GM19025 (cell line): ENCODE measurements around the gene GPX4.
A peak's percentile ranks its signal among the peaks of the same experiment; 100 is the strongest.

Experiments
- ATAC-seq: cut with Tn5 transposase; IDR thresholded peaks from one replicate; pipeline ENCODE4 v1.9.1; 2021; ENCODE audit warnings: mild to moderate bottlenecking, low read depth, moderate library complexity; ENCODE audit not compliant: unreplicated experiment

Gene GPX4

DNA sequence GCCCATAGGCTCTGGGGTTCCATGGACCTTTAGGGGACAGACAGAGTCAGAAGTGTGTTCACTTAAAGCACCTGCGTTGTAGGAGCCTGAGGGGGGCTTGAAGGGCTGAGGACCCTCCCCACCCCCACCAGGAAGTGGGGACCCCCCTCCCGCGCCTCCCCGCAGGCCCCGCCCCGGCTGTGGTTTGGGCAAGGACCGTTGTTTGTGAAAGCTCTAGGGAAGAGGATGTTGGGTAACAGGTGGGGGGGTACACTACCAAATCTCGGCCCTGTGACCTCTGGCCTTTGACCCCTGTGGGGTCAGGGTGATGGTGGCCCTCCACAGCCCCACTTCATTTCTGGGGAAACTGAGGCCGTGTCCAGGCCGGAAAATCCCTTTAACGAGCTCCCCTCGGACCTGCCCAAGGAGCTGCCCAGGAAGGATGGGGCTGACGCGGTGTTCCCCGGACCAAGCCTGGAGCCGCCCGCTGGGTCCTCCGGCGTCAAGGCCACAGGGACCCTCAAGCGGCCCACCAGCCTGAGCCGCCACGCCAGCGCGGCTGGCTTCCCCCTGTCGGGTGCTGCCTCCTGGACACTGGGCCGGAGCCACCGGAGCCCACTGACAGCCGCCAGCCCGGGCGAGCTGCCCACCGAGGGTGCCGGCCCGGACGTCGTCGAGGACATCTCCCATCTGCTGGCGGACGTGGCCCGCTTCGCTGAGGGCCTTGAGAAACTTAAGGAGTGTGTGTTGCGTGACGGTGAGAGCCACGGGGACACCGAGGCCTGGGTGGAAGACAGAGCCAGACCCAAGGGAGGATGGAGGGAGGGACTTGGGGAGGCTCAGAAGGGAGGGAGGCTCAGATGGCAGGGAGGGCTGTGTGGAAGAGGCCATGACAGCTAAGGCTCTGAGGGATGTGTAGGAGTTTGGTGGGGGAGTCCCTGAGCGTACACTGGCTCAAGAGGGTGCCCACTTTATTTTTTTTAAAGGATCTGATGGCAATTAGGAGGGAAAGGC, 35.5 kb upstream of the GPX4 start:
- no peak for ATAC-seq

DNA sequence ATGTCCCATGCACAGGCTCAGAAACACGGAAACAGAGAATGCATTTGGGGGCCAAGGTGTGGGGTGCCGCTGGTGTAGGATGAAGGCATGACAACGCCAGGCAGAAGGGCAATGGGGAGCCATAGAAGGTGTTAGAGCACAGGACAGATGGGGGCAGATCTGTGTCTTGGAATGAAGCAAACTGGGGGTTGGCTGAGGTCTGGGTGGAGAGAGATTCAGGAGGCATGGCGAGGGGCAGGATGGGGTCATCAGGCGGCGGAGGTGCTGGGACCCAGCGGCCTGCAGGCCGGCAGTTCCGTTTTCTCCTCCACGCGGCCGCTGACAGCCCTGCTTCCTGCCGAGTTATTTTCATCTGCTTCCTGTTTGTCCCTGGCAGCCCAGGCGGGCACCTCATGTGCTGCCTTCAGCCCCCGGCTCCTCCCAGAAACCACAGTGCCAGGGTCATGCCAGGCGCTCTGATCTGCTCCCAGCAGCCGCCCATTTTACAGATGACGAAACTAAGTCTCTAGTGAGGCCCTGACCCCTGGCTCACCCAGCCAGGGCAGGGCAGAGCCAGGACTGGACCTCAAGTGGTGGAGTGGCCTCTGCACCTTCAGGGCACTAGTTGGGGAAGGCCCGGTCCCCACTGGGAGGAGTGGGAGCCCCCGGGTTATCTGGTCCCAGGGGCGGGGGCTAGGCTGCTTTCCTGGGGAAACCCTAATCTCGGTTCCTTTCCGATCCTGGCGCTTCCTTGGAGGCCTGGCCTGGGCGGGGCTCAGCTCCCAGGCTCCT, 34.6 kb upstream of the GPX4 start:
- no peak for ATAC-seq

DNA sequence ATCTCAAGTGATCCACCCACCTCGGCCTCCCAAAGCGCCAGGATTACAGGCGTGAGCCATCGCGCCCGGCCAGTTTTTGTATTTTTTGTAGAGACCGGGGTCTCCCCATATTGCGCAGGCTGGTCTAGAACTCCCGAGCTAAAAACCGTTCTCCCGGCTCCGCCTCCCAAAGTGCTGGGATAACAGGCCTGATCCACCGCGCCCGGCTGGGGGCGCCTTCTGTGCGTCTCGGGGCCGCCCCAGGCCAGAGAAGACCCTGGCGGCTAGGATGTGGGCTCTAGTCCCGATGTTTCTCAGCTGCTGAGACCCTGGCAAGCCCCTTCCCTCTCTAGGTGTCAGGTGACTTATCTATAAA, 33.2 kb upstream of the GPX4 start:
- no peak for ATAC-seq

DNA sequence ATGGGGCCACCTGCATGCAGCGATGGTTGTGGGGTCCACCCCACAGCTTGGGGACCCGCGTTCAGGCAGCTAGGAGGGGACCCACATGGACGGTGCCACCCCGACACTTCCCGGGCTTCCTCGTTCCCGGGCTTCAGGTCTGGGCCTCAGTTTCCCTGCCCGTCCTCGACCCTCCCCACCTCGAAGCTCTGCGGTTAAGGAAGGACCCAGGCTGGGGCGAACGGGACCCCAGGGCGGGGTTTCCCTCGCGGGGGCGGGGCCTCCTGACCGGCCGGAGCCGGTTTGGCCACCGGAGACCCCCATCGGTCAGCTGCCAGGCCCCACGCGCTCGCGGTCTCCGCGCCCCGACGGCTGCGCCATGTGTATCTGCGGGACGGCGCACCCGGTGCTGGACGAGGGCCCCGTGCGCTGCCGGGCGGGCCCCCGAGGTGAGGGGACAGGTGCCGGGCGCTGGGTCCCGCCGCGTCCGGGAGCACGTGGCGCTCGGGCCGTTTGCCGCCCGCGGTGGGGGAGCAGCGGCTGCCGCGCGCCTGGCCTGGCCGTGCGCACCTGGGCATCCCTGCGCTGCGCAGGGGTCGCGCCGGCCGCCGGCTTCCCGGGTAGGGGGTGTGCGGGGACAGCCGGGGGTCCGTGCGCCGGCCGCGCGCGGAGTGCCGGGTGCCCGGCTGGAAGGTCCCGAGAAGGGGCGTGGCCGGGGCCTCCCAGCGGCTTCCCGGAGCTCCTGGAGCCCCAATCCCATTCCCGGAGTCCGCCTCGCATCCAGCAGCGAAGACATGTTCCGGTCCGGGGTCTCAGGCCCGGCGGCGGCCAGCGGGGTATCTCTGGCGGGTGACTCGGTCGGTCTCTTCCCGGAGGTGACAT, 32.6 kb upstream of the GPX4 start:
- ATAC-seq: no peak

DNA sequence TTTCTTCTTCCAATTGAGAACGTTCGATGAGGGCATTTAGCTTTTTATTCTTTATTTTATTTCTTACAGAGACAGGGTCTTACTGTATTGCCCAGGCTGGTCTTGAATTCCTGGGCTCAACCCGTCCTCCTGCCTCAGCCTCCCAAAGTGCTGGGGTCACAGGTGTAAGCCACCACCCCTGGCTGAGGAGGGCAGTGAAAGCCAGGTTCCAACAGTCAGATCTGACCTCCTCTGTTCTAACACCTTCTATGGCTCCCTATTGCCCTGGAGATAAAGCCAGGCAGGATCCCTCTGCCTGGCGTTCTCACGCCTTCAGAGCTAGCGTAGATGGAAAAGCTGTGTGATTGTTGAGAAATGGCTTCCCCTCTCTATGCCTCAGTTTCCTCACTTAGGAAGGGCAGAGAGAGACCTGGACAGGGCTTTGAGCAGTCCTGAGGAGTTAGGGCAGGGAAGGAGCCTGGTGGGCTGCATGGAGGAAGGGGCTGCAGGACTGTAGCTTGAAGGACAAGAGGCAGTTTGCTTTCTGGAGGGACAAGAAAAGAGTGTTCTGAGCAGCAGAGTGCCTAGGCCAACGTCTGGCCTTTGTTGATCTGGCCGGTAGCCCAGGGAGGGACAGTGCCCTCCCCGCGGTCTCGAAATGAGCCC, 31.3 kb upstream of the GPX4 start:
- ATAC-seq: no peak

DNA sequence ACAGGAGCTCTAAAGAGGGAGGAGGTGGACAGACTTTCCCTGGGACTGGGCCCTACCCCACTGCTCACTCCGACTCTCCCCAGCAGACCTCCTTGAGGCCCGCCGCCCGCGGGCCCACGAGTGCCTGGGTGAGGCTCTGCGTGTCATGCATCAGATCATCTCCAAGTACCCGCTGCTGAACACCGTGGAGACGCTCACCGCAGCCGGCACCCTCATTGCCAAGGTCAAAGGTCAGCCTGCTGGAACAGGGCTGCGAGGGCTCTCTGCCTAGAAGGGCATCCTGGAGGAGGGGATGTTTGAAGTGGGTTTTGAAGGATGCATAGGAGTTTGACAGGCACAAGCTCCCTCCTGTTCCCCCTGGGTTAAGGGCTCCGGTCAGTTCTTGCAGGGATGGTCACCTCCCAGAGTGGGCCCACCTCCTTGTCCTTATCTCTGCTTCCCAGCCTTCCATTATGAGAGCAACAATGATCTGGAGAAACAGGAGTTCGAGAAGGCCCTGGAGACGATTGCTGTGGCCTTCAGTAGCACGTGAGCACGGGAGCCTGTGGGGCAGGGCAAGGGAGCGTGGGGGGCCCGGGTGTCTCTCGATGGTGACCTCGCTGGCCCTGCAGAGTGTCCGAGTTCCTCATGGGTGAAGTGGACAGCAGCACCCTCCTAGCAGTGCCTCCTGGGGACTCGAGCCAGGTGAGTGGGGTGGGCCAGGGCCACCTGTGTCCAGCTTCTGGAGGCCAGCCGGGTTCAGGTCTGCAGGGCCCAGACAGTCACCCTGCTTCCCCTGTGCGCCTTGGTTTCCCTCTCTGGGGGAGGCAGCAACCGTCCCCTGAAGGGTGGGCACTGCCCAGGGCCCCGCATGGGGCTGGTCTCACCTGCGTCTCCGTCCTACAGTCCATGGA, 30.5 kb upstream of the GPX4 start:
- no peak for ATAC-seq

DNA sequence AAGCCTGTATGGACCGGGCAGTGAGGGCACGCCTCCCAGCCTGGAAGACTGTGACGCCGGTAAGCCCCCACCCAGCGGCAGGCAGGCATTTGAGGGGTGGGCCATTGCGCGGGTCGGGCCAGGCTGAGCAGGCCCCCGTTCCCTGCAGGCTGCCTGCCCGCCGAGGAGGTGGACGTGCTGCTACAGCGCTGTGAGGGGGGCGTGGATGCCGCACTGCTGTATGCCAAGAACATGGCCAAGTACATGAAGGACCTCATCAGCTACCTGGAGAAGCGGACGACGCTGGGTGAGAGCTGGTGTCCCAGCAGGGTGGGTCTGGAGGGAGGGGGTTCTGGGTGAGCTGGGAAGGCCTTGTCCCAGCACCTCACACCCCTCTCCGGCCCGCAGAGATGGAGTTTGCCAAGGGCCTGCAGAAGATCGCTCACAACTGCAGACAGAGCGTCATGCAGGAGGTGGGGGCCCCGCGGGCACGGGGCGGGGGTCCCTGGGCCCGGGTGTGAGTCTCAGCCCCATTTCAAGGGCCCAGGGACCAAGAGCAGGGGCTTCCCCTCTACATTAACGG, 29.8 kb upstream of the GPX4 start:
- ATAC-seq: no peak

DNA sequence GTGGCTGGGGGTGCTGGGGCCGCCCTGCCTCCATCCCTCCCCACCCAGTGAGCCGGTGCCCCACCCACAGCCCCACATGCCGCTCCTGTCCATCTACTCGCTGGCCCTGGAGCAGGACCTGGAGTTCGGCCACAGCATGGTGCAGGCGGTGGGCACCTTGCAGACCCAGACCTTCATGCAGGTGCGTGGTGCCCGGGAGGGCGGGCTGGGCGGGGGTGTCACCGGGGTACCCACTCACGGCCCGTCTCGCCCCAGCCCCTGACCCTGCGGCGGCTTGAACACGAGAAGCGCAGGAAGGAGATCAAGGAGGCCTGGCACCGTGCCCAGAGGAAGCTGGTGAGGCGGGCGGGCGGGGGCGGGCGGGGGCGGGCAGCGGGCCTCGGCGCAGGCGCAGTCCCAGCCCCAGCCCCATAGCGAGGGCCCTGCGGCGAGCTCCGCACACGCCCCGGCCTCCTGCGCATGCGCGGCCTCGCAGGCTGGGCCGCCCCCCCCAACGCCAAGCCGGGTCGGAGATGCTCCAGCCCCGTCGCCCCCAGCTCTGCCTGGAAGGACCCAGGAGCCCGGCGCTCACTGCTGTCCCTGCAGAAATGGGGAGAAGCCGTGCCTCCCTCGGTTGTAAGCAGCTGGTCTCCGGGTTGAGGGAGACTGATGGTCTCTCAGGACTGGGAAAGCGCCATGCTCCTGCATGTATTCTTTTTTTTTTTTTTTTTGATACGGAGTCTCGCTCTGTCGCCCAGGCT, 29.1 kb upstream of the GPX4 start:
- ATAC-seq: no peak

DNA sequence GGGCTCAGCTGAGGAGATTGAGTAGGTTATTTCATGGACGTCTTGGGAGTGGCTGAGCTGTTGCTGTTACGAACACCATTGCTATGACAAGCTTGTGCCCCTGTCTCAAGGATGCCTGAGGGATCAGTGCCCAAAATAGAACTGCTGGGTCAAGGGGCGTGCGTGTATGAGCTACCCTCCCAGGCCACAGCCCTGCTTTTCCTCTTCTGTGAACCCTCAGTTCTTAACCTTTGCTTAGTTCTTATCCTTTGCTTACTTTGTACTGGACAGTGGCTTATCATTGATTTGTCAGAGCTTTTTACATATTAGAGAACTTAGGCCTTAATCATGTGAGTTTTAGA, 27.8 kb upstream of the GPX4 start:
- ATAC-seq: no peak

DNA sequence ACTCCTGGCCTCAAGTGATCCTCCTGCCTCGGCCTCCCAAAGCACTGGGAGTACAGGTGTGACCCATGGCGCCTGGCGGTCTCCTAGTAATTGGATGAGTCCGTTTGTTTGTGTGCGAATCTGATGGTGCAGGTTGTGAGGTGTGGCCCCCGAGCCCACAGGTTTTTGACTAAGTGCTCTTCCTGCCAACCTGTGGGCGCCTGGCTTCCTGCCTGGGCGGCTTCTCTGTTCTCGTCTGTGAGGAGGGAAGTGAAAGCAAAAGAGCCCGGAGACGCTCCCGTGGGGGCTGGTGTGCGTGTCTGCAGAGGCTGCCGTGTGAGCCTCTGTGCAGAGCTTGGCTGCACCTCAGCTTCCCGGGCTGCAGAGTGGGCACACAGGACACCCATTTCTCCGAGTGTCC, 26.8 kb upstream of the GPX4 start:
- ATAC-seq: peak; percentile 67

DNA sequence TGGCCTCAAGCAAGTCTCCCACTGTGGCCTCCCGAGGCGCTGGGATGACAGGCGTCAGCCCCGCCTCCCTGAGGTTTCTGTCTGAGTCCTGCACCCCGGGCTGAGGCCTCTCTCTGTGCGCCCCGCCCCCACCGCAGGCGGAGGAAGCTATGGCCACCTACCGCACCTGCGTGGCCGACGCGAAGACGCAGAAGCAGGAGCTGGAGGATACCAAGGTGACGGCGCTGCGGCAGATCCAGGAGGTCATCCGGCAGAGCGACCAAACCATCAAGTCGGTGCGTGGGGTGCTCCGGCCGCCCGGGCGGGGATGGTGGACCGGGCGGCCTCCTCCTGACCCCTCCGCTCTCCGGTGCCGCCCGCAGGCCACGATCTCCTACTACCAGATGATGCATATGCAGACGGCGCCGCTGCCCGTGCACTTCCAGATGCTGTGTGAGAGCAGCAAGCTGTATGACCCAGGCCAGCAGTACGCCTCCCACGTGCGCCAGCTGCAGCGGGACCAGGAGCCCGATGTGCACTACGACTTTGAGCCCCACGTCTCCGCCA, 24.2 kb upstream of the GPX4 start:
- no peak for ATAC-seq

DNA sequence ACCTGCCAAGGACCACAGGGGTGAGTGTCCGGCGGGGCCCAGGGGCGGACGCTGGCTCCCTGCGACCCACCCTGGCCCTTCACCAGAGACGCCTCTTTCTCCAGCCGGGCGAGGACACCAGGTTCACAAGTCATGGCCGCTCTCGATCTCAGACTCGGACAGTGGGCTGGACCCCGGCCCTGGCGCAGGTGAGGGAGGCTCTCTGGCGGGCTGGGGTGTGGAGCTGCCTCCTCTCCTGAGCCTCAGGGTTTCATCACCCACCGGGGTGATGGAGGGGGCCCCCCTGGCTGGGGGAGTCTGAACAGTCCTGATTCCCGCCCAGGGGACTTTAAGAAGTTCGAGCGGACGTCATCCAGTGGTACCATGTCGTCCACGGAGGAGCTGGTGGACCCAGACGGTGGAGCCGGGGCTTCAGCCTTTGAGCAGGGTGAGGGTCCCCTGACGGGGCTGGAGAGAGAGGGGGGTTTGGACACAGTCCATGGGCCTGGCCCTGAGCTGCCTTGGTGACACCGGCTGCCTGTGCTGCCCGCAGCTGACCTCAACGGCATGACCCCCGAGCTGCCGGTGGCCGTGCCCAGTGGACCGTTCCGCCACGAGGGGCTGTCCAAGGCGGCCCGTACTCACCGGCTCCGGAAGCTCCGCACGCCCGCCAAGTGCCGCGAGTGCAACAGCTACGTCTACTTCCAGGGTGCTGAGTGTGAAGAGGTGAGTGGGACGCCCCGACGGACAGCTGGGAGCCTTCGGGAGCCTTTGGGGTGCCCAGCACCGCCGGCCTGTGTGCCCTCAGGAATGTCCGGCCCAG, 23.2 kb upstream of the GPX4 start:
- ATAC-seq: no peak

DNA sequence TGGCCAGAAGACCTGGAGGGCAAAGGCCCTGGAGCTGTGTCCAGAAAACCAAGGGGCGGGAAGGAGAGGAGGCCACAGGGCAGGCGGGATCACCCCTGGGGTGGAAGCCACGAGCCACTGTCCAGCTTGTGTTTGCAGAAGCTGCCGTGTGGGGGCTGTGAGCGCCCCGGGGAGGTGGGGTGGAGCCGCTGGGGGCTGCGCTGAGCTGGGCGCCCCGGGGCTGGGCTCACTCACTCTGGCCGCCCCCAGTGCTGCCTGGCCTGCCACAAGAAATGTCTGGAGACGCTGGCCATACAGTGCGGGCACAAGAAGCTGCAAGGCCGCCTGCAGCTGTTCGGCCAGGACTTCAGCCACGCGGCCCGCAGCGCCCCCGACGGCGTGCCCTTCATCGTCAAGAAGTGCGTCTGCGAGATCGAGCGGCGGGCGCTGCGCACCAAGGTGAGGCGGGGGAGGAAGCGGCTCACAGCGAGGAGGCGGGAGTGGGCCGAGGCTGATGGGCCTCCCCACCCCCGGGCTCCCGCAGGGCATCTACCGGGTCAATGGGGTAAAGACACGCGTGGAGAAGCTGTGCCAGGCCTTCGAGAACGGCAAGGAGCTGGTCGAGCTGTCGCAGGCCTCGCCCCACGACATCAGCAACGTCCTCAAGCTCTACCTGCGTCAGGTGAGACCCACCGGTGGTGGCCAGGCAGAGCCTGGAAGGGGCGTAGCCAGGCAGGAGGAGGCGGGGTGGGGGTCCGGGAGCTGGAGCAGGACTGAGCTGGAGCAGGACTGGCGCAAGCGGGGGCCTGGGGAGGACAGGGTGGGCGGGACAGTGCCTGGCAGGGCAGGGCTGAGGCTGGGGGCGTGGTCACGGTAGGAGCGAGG, 22.3 kb upstream of the GPX4 start:
- no peak for ATAC-seq

DNA sequence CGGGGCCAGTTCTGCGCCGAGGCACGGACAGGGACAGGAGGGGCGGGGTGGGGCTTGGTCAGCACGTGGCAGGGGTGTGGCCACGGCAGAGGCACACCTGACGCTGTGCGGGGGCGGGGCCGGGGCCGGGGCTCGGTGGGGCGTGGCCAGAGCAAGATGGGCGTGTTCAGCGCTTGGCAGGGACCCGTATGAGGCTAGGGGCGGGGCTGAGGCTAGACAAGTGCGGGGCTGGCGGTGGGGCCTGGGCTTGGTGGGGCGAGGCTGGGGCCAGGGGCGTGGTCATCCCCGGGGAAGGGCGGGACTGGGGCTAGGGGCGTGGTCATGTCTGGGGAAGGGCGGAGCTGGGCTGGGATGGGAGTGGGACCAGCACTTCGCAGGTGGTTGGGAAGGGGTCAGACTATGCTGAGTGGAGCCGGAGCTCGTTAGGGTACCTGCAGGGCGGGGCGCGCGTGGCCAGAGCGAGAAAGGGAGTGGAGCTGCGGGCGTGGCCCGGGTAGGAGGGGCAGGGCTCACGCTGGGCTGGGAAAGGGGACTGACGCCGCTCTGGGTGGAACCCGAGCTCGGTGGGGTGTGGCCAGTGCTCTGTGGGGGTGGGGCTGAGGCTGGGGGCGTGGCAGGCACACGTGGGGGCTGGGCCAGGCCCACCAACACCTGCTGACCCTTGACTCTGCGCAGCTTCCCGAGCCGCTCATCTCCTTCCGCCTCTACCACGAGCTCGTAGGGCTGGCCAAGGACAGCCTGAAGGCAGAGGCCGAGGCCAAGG, 21.4 kb upstream of the GPX4 start:
- no peak for ATAC-seq

DNA sequence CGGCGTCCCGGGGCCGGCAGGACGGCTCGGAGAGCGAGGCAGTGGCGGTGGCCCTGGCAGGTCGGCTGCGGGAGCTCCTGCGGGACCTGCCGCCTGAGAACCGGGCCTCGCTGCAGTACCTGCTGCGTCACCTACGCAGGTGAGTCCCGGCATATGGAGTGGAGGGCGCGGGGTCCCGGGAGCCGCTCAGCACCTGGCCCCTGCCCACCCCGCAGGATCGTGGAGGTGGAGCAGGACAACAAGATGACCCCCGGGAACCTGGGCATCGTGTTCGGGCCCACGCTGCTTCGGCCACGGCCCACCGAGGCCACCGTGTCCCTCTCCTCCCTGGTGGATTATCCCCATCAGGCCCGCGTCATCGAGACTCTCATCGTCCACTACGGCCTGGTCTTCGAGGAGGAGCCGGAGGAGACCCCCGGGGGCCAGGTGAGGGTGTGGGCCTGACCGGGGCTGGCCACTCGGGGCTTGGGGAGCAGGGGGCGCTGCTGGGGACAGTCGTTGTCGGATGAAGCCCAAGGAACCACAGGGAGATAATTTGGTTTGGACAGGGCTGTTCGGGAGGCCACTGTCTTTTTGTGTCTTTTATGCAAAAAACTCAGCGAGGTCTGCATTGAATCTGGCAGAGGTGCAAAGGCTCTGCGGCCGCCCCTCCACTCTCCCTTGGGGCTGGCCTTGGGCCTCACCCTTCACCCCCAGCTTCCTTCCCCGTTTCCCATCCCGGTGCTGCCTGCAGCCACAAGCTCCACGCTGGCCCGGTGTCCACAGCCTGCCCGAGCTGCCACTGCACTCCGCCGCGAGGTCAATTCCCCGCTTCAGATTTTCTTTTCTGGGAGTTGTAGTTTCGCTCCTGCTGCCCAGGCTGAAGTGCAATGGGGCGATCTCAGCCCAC, 20.6 kb upstream of the GPX4 start:
- no peak for ATAC-seq
